Measurements from ENCODE around the gene KIRREL2. TPM values are rescaled to one million over a fixed set of nuclear protein-coding genes. Genes with fewer than 3 reads are reported as not detected.

Gene KIRREL2
- total and polyA plus RNA-seq, 2 experiments from 2014 or later = 3.6 to 9.9 TPM

GRCh38 chr19:35816846-35817245 is 39.9 kb upstream of the KIRREL2 start (continued):
- TF ChIP-seq CREB1 (CRISPR knock-in tag; IDR thresholded peaks at IDR 0.05; ENCODE audit: low read depth) = no peak
- TF ChIP-seq REST (IDR thresholded peaks at IDR 0.05; ENCODE audit: unreplicated experiment) = no peak
- TF ChIP-seq NANOG (IDR thresholded peaks at IDR 0.05; ENCODE audit: borderline replicate concordance) = no peak

GRCh38 chr19:35818445-35818844 is 38.3 kb upstream of the KIRREL2 start:
- Mint-ChIP-seq H3K4me3 (no peak overlapping the region), H3K36me3 (ENCODE audit: low read depth) (no peaks in the 10 kb centered on the region), H3K27ac (no peak overlapping the region), H3K9me3 (no peaks in the 10 kb centered on the region; the same call in 2 of the 3 replicates), H3K27me3 (ENCODE audit: insufficient read depth, low read depth, poor library complexity) (peaks cover 9% of the 10 kb centered on the region), H3K4me1 (peaks cover 9% of the 10 kb centered on the region)
- DNase-seq (ENCODE audit: low spot score) (no peak), ATAC-seq (no peak)
- no peaks in the 10 kb centered on the region for H3K9me2 ChIP-seq (ENCODE audit: insufficient read depth)
- H4K20me1 ChIP-seq (replicated peaks; ENCODE audit: insufficient read depth) = no peaks in the 10 kb centered on the region
- no peaks in the 10 kb centered on the region for H3K27me3 ChIP-seq (ENCODE audit: insufficient read depth)
- peaks cover 4% of the 10 kb centered on the region; the same call in 1 of the 2 replicates for H3F3A ChIP-seq (replicated peaks; ENCODE audit: low read depth)
- no peaks in the 10 kb centered on the region for H3K36me3 ChIP-seq (ENCODE audit: insufficient read depth)
- no peak overlapping the region for H3K27ac ChIP-seq (ENCODE audit: low read depth)
- no peak overlapping the region for H3K4me3 ChIP-seq
- H3K4me1 ChIP-seq (ENCODE audit: insufficient read depth) = 0 out of 2 replicates have a peak, but pooled peaks cover 4% of the 10 kb centered on the region
- no peaks in the 10 kb centered on the region for H3K79me2 ChIP-seq (replicated peaks; ENCODE audit: insufficient read depth)
- no peak overlapping the region for H3K4me2 ChIP-seq
- H2AFZ ChIP-seq = no peak overlapping the region
- TF ChIP-seq EZH2phosphoT487 (IDR thresholded peaks at IDR 0.05; ENCODE audit: unreplicated experiment) (no peak), REST (IDR thresholded peaks at IDR 0.05; ENCODE audit: unreplicated experiment) (no peak), ZNF462 (CRISPR knock-in tag; IDR thresholded peaks at IDR 0.05) (no peak), POLR2AphosphoS5 (IDR thresholded peaks at IDR 0.05; ENCODE audit: low read depth) (no peak), ETS1 (IDR thresholded peaks at IDR 0.05) (no peak), JUNB (IDR thresholded peaks at IDR 0.05; ENCODE audit: unreplicated experiment) (no peak), ZNF331 (CRISPR knock-in tag; IDR thresholded peaks at IDR 0.05; ENCODE audit: low read depth) (no peak), ZNF114 (CRISPR knock-in tag; IDR thresholded peaks at IDR 0.05) (no peak), NANOG (IDR thresholded peaks at IDR 0.05; ENCODE audit: borderline replicate concordance) (no peak), STAT1 (IDR thresholded peaks at IDR 0.05; ENCODE audit: unreplicated experiment) (no peak)
